Kidney (tissue), 14 donors: ENCODE measurements around the gene DFFB. TPM values are rescaled to one million over a fixed set of nuclear protein-coding genes. Genes with fewer than 3 reads are reported as not detected.
A peak's percentile ranks its signal among the peaks of the same experiment; 100 is the strongest.

ENCODE experiments used
- DNase-seq, 5 donors: peaks; one replicate each; pipeline ENCODE4 v3.0.0-alpha.2; 2013 to 2020
- FAIRE-seq: peaks from 2 replicates; lab custom pipeline; 2012; peaks lifted over from hg19 to GRCh38; lab: Jason Lieb, UNC
- H3K27ac ChIP-seq, 2 donors: one replicate each; pipeline ENCODE4 v1.7.0; 2013; ENCODE audit warnings: low read depth in 2 of 2, low read length in 2 of 2, inconsistent platforms in 1 of 2
- H3K27me3 ChIP-seq: one replicate; pipeline ENCODE4 v1.7.1; 2013; ENCODE audit warnings: low read length, inconsistent platforms; ENCODE audit not compliant: control insufficient read depth, insufficient read depth
- H3K36me3 ChIP-seq, 3 donors: one replicate each; pipeline versions ENCODE4 v1.7.0 to v1.7.1; 2013; ENCODE audit warnings: low read length in 3 of 3, control low read depth in 1 of 3, inconsistent platforms in 1 of 3; ENCODE audit not compliant: insufficient read depth in 3 of 3, control insufficient read depth in 2 of 3
- H3K4me1 ChIP-seq, 3 donors: one replicate each; pipeline versions ENCODE4 v1.7.0 to v1.7.1; 2013; ENCODE audit warnings: low read length in 3 of 3, inconsistent platforms in 1 of 3, low read depth in 1 of 3; ENCODE audit not compliant: control insufficient read depth in 2 of 3, insufficient read depth in 2 of 3
- H3K4me3 ChIP-seq, 3 donors: one replicate each; pipeline versions ENCODE4 v1.7.0 to v1.8.1; 2013; ENCODE audit warnings: low read length in 3 of 3, control low read depth in 1 of 3, inconsistent platforms in 1 of 3
- H3K9ac ChIP-seq, 3 donors: one replicate each; pipeline versions ENCODE4 v1.7.0 to v1.7.1; 2013; ENCODE audit warnings: low read length in 3 of 3, control low read depth in 1 of 3, inconsistent platforms in 1 of 3
- H3K9me3 ChIP-seq, 3 donors: one replicate each; pipeline versions ENCODE4 v1.7.0 to v1.7.1; 2013; ENCODE audit warnings: low read length in 3 of 3, control low read depth in 1 of 3, inconsistent platforms in 1 of 3; ENCODE audit not compliant: control insufficient read depth in 2 of 3, insufficient read depth in 1 of 3
- CTCF ChIP-seq: IDR thresholded peaks from 3 replicates; pipeline ENCODE4 v1.5.1; 2012; ENCODE audit warnings: mild to moderate bottlenecking, moderate library complexity, borderline replicate concordance; ENCODE audit not compliant: insufficient read depth; ENCODE audit errors: extremely low read depth
- intact Hi-C: fragments of 100-400 bp; cut with DNase I; formaldehyde crosslinking; loops from one replicate; pipeline ENCODE4 v1.11.1; 2022
- polyA plus RNA-seq: library from polyadenylated mRNA; stranded (reverse); fragments of 350-450 nt; fragmentation: Illumina TruSeq; extraction: RNeasy Lipid Tissue Mini Kit (QIAGEN cat#74804); gene quantifications from one replicate; pipeline ENCODE4 v1.2.3, GENCODE V29; 2014; ENCODE audit warnings: low read depth, low replicate concordance; ENCODE audit not compliant: insufficient read depth
- total RNA-seq: library from RNA; stranded (reverse); fragmentation: NEBNext Ultra II Directional; extraction: Animal tissue kit (Norgen Biotek cat#: 25700); gene quantifications from one replicate; pipeline ENCODE4 v1.2.1, GENCODE V29; 2021
- donor health status: control.
- donor health status: control.
- donor health status: control.
- donor health status: control.
- donor health status: control.
- donor health status: DM: yes; HTN: yes; CAD: no.
- donor health status: Normal renal cell carcinoma (clear cell type).

The DFFB gene
- total and polyA plus RNA-seq, 2 donors from 2014 or later: 5.6 to 8.2 TPM

- H3K36me3 ChIP-seq: no peaks in the 10 kb centered on the region
- DNase-seq (no peak), FAIRE-seq (no peak)
- H3K9ac ChIP-seq: no peak overlapping the region
- TF ChIP-seq CTCF: no peak
- intact Hi-C loops: no loop called here
- no peaks in the 10 kb centered on the region for H3K4me1 ChIP-seq
- no peaks in the 10 kb centered on the region for H3K27me3 ChIP-seq
- H3K27ac ChIP-seq: no peak overlapping the region
- H3K9me3 ChIP-seq: no peaks in the 10 kb centered on the region
- H3K4me3 ChIP-seq: no peak overlapping the region
These were observed 65.0 kb downstream of the DFFB start for GRCh38 chr1:3922201-3922725.

- no peaks in the 10 kb centered on the region for H3K9me3 ChIP-seq
- FAIRE-seq (no peak), DNase-seq (no peak)
These were observed 65.6 kb downstream of the DFFB start for GRCh38 chr1:3922851-3923250.

GRCh38 chr1:3923378-3924185 is 66.3 kb downstream of the DFFB start:
- peak in 1 of 5 donors; percentile 40 for DNase-seq
- Histone ChIP-seq H3K27ac (no peak overlapping the region), H3K9me3 (no peaks in the 10 kb centered on the region), H3K9ac (no peak overlapping the region), H3K4me3 (no peak overlapping the region), H3K27me3 (no peaks in the 10 kb centered on the region), H3K4me1 (no peaks in the 10 kb centered on the region), H3K36me3 (no peaks in the 10 kb centered on the region)
- no peak for TF ChIP-seq CTCF
- intact Hi-C loops: no loop called here
- no peak for FAIRE-seq

More at GRCh38 chr1:3922851-3923250, 65.6 kb downstream of the DFFB start:
- no peak for TF ChIP-seq CTCF
- no peak overlapping the region for H3K27ac ChIP-seq
- H3K9ac ChIP-seq: no peak overlapping the region
- intact Hi-C loops: no loop called here
- no peaks in the 10 kb centered on the region for H3K27me3 ChIP-seq
- no peaks in the 10 kb centered on the region for H3K4me1 ChIP-seq
- H3K36me3 ChIP-seq: no peaks in the 10 kb centered on the region
- no peak overlapping the region for H3K4me3 ChIP-seq
